ENCODE results near the gene ANKDD1B.

DNA sequence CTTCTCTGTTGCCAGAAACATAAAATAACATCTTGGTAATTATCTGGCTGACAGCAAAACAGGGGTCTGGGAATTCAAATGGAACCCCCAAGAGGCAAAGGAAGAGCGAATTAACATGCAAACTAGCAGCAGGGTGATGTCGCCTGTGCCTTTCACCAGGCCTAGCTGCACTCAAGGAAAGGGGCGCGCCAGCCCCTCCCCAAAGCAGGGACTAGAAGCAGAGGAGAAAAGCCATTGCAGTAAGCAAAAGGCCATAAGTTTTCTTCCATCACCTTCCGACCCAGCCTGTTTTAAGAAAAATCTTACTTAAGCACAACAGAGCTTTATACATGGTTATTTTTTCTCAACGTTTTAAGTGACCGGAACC is 105.4 kb downstream of the ANKDD1B start:
- TF ChIP-seq, protein P1, sequence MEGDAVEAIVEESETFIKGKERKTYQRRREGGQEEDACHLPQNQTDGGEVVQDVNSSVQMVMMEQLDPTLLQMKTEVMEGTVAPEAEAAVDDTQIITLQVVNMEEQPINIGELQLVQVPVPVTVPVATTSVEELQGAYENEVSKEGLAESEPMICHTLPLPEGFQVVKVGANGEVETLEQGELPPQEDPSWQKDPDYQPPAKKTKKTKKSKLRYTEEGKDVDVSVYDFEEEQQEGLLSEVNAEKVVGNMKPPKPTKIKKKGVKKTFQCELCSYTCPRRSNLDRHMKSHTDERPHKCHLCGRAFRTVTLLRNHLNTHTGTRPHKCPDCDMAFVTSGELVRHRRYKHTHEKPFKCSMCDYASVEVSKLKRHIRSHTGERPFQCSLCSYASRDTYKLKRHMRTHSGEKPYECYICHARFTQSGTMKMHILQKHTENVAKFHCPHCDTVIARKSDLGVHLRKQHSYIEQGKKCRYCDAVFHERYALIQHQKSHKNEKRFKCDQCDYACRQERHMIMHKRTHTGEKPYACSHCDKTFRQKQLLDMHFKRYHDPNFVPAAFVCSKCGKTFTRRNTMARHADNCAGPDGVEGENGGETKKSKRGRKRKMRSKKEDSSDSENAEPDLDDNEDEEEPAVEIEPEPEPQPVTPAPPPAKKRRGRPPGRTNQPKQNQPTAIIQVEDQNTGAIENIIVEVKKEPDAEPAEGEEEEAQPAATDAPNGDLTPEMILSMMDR (IDR thresholded peaks at IDR 0.05): no peak
- TF ChIP-seq POLR2A (IDR thresholded peaks at IDR 0.05; ENCODE audit: low read depth): no peak
- TF ChIP-seq POLR2AphosphoS5 (IDR thresholded peaks at IDR 0.05): no peak
- no peak for TF ChIP-seq EP300 (IDR thresholded peaks at IDR 0.05)

Data from esophagus muscularis mucosa (tissue), 4 donors.